ENCODE results near the gene AMACR.
A peak's percentile ranks its signal among the peaks of the same experiment; 100 is the strongest.

Gene AMACR

GRCh38 chr5:34007621-34008600 lies at the start of gene AMACR:
Gene AMACR (minus strand): TSS chr5:34008050. CDS start chr5:34008019, 31 bp downstream.
- DNase-seq (ENCODE audit: low spot score), result peak; percentile 98

- DNase-seq (ENCODE audit: low spot score), result no peak
These were observed 49.7 kb upstream of the AMACR start for GRCh38 chr5:34057569-34057968.

- no peak for DNase-seq (ENCODE audit: low spot score)
These were observed 49.3 kb upstream of the AMACR start for GRCh38 chr5:34057118-34057517.

GRCh38 chr5:34055667-34056066 lies 47.8 kb upstream of the AMACR start:
- DNase-seq (ENCODE audit: low spot score), result no peak

GRCh38 chr5:34054400-34054729 lies 46.5 kb upstream of the AMACR start:
- DNase-seq (ENCODE audit: low spot score), result no peak

- no peak for DNase-seq (ENCODE audit: low spot score)
These were observed 45.9 kb upstream of the AMACR start for GRCh38 chr5:34053571-34054399.

- no peak for DNase-seq (ENCODE audit: low spot score)
These were observed 45.3 kb upstream of the AMACR start for GRCh38 chr5:34053133-34053532.

- DNase-seq (ENCODE audit: low spot score), result no peak
These were observed 43.6 kb upstream of the AMACR start for GRCh38 chr5:34051374-34051980.

- DNase-seq (ENCODE audit: low spot score), result no peak
These were observed 40.1 kb upstream of the AMACR start for GRCh38 chr5:34047774-34048572.

GRCh38 chr5:34047143-34047542 lies 39.3 kb upstream of the AMACR start:
- DNase-seq (ENCODE audit: low spot score), result no peak

- no peak for DNase-seq (ENCODE audit: low spot score)
These were observed 38.1 kb upstream of the AMACR start for GRCh38 chr5:34045996-34046395.

- no peak for DNase-seq (ENCODE audit: low spot score)
These were observed 37.2 kb upstream of the AMACR start for GRCh38 chr5:34045023-34045422.

- peak; percentile 84 for DNase-seq (ENCODE audit: low spot score)
These were observed 35.4 kb upstream of the AMACR start, which contains the start of gene C1QTNF3 for GRCh38 chr5:34043099-34043876. Gene C1QTNF3 (minus strand): TSS chr5:34043213. CDS start chr5:34043125, 88 bp downstream.

- no peak for DNase-seq (ENCODE audit: low spot score)
These were observed 34.5 kb upstream of the AMACR start for GRCh38 chr5:34042321-34042720.

GRCh38 chr5:34041247-34041972 lies 33.6 kb upstream of the AMACR start:
- DNase-seq (ENCODE audit: low spot score), result no peak

- DNase-seq (ENCODE audit: low spot score), result no peak
These were observed 32.6 kb upstream of the AMACR start for GRCh38 chr5:34040472-34040871.

GRCh38 chr5:34039398-34040157 lies 31.7 kb upstream of the AMACR start:
- no peak for DNase-seq (ENCODE audit: low spot score)

GRCh38 chr5:34038838-34039237 lies 31.0 kb upstream of the AMACR start:
- no peak for DNase-seq (ENCODE audit: low spot score)

GRCh38 chr5:34038390-34038789 lies 30.5 kb upstream of the AMACR start:
- no peak for DNase-seq (ENCODE audit: low spot score)
